22Rv1 (cell line): ENCODE data around the gene PLA2G6.

ENCODE experiments used
- H3K27ac ChIP-seq: fragments of 450-650 bp; 2 replicates; pipeline ENCODE4 v1.5.1; 2017
- CTCF ChIP-seq: fragments of 450-650 bp; IDR thresholded peaks from 2 replicates; pipeline ENCODE4 v1.5.1; 2017; ENCODE audit warnings: mild to moderate bottlenecking
- ZFX ChIP-seq: fragments of 450-650 bp; IDR thresholded peaks from 2 replicates; pipeline ENCODE4 v1.6.1; 2017; ENCODE audit warnings: antibody characterized with exemption, borderline replicate concordance

The PLA2G6 gene

GRCh38 chr22:38110008-38110862 lies 71.4 kb downstream of the PLA2G6 start, which contains the start of gene BAIAP2L2:
BAIAP2L2 (minus strand) TSS chr22:38110684; CDS start chr22:38110525, 159 bp downstream.
- no peak for TF ChIP-seq ZFX
- no peak for TF ChIP-seq CTCF
- peak within 1 kb of the TSS; percentile 97 for H3K27ac ChIP-seq

GRCh38 chr22:38109371-38110001 lies 72.1 kb downstream of the PLA2G6 start:
- no peak overlapping the region for H3K27ac ChIP-seq
- no peak for TF ChIP-seq ZFX
- TF ChIP-seq CTCF: no peak

- H3K27ac ChIP-seq: no peak overlapping the region
- TF ChIP-seq ZFX (no peak), CTCF (no peak)
Measured at GRCh38 chr22:38108561-38109319, 72.9 kb downstream of the PLA2G6 start.

- 0 out of 2 replicates have a peak overlapping the region, but pooled peaks have one; percentile 2 for H3K27ac ChIP-seq
- no peak for TF ChIP-seq CTCF
- TF ChIP-seq ZFX: no peak
Measured at GRCh38 chr22:38107692-38108515, 73.7 kb downstream of the PLA2G6 start.

GRCh38 chr22:38106814-38107578 lies 74.6 kb downstream of the PLA2G6 start:
- H3K27ac ChIP-seq: 0 out of 2 replicates have a peak overlapping the region, but pooled peaks have one; percentile 2
- TF ChIP-seq ZFX: no peak
- no peak for TF ChIP-seq CTCF

- H3K27ac ChIP-seq: 0 out of 2 replicates have a peak overlapping the region, but pooled peaks have one; percentile 39
Measured at GRCh38 chr22:38104084-38104483, 77.5 kb downstream of the PLA2G6 start.

More at GRCh38 chr22:38104084-38104483, 77.5 kb downstream of the PLA2G6 start:
- peak; percentile 34; the same call in 1 of the 2 replicates for TF ChIP-seq CTCF
- no peak for TF ChIP-seq ZFX
